Right atrium auricular region (tissue), 2 donors: Measurements from ENCODE around the gene ATP13A5. TPM values are rescaled to one million over a fixed set of nuclear protein-coding genes. Genes with fewer than 3 reads are reported as not detected.

Experiments
- DNase-seq: peaks from one replicate; pipeline ENCODE4 v3.0.0-alpha.2; 2019; ENCODE audit warnings: low spot score
- H3K27ac ChIP-seq, 2 donors: fragments of 200-600 bp; sonication (generic); 1 replicate in 1 of 2; 2 replicates in 1 of 2; pipeline ENCODE4 v1.5.1; 2016 to 2019
- H3K27me3 ChIP-seq, 2 donors: fragments of 200-600 bp; sonication (generic); one replicate each; pipeline versions ENCODE4 v1.5.1 to v1.6.0; 2017 to 2019
- H3K36me3 ChIP-seq: fragments of 200-600 bp; sonication (generic); one replicate; pipeline ENCODE4 v1.5.1; 2016
- H3K4me1 ChIP-seq, 2 donors: fragments of 200-600 bp; sonication (generic); one replicate each; pipeline versions ENCODE4 v1.5.1 to v1.6.0; 2017 to 2019
- H3K4me3 ChIP-seq, 2 donors: fragments of 200-600 bp; sonication (generic); 1 replicate in 1 of 2; 2 replicates in 1 of 2; pipeline ENCODE4 v1.5.1; 2017 to 2019; ENCODE audit warnings: mild to moderate bottlenecking in 1 of 2, moderate library complexity in 1 of 2
- H3K9me3 ChIP-seq, 2 donors: fragments of 200-600 bp; sonication (generic); one replicate each; pipeline ENCODE4 v1.5.1; 2019
- total RNA-seq, 2 donors: library from RNA; depleted of rRNA; stranded (reverse); fragments of >200 nt; gene quantifications; one replicate each; pipeline ENCODE4 v1.1.0, GENCODE V29; 2016
- TF ChIP-seq, protein P1 (sequence below), 2 donors: fragments of 200-600 bp; sonication (generic); IDR thresholded peaks; one replicate each; pipeline ENCODE4 v1.5.1; 2019; ENCODE audit warnings: antibody characterized with exemption in 2 of 2

The ATP13A5 gene
- total RNA-seq, 2 donors from 2014 or later = not detected

DNA sequence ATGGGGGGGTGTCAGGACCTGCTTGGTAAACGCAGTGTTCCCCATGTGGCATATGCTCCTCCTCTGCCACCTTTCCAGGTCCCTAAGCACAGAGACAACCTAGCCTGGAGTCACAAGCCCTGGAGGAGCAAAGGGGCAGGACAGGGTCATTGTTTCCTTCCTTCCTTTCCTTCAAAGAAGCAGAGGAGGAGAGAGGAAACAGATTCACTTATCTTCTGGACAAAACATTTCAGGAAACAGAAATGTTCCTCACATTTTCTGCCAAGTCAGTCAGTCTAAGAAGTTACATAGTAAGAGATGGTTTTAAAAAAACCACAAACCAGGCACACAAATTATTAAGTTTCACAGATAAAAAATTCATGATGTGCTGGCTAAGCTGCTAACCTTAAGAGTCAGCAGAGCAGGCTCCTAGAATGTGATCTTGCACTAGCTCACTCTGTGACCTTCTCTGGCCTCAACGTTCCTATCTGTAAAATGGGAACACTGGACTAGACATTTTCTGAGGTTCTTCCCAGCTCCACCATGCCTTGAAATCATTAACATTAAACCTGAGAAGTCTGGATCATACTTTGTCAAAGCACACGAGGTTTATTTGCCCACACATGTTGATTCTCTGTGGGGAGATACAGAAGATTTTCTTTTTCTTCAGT is 47.9 kb downstream of the ATP13A5 start:
- TF ChIP-seq, protein P1, sequence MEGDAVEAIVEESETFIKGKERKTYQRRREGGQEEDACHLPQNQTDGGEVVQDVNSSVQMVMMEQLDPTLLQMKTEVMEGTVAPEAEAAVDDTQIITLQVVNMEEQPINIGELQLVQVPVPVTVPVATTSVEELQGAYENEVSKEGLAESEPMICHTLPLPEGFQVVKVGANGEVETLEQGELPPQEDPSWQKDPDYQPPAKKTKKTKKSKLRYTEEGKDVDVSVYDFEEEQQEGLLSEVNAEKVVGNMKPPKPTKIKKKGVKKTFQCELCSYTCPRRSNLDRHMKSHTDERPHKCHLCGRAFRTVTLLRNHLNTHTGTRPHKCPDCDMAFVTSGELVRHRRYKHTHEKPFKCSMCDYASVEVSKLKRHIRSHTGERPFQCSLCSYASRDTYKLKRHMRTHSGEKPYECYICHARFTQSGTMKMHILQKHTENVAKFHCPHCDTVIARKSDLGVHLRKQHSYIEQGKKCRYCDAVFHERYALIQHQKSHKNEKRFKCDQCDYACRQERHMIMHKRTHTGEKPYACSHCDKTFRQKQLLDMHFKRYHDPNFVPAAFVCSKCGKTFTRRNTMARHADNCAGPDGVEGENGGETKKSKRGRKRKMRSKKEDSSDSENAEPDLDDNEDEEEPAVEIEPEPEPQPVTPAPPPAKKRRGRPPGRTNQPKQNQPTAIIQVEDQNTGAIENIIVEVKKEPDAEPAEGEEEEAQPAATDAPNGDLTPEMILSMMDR (IDR thresholded peaks at IDR 0.05) = no peak
- Histone ChIP-seq H3K4me3 (no peak overlapping the region), H3K36me3 (no peaks in the 10 kb centered on the region), H3K27me3 (no peaks in the 10 kb centered on the region), H3K9me3 (no peaks in the 10 kb centered on the region), H3K4me1 (no peaks in the 10 kb centered on the region), H3K27ac (no peak overlapping the region)
- DNase-seq = no peak

DNA sequence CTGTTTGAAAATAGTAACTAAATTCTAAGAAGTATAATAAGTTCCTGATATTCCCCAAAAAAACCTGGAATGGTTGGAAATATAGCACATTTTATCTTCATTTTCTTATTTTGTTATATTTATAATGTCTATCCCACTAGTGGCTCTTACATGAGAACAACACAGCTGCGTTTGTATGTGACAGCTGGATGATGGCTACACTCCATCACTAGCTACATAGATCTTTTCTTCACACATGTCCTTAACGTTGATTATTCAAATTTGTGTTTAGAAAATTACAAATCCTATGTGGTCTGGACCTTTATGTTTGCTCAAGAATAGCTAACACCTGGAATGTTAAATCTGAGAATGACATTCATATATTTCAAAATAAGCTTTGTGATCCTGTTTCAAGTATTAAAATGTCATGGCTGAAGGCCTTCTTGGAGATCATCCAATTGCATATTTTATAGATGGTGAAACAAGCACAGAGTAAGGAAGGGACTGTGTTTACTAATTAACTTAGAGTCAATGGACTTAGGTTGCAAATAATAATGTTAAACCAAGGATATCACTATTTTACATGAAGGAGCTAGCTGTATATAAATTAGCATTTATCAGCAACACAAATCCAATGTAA is 60.8 kb downstream of the ATP13A5 start:
- Histone ChIP-seq H3K27ac (no peak overlapping the region), H3K9me3 (no peaks in the 10 kb centered on the region), H3K4me3 (no peak overlapping the region), H3K36me3 (no peaks in the 10 kb centered on the region), H3K4me1 (peaks cover 0 to 2% of the 10 kb centered on the region in 2 donors), H3K27me3 (no peaks in the 10 kb centered on the region)
- TF ChIP-seq, protein P1 (IDR thresholded peaks at IDR 0.05) = no peak
- no peak for DNase-seq

DNA sequence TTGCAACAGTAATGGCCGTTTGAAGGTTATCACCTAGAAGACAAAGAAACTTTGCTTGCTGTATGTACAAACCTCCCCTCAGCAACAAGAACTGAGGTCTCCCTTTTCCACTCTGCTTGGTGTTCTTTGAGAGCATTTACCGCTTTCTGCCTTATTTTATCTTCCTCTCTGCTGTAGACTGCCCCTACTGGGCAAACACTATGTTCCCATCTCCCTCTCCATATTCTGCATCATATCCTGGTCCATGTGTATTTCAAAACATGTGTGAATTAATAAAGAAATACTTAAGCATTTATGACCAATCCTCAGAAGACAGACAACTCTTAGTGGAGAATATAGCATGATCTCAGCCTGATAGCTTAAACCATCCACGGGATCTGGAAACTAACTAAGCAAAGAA is 64.4 kb downstream of the ATP13A5 start:
- Histone ChIP-seq H3K4me3 (no peak overlapping the region), H3K9me3 (no peaks in the 10 kb centered on the region), H3K27me3 (no peaks in the 10 kb centered on the region), H3K4me1 (peaks cover 0 to 25% of the 10 kb centered on the region in 2 donors), H3K36me3 (no peaks in the 10 kb centered on the region), H3K27ac (no peak overlapping the region)
- TF ChIP-seq, protein P1 (IDR thresholded peaks at IDR 0.05) = no peak
- no peak for DNase-seq

DNA sequence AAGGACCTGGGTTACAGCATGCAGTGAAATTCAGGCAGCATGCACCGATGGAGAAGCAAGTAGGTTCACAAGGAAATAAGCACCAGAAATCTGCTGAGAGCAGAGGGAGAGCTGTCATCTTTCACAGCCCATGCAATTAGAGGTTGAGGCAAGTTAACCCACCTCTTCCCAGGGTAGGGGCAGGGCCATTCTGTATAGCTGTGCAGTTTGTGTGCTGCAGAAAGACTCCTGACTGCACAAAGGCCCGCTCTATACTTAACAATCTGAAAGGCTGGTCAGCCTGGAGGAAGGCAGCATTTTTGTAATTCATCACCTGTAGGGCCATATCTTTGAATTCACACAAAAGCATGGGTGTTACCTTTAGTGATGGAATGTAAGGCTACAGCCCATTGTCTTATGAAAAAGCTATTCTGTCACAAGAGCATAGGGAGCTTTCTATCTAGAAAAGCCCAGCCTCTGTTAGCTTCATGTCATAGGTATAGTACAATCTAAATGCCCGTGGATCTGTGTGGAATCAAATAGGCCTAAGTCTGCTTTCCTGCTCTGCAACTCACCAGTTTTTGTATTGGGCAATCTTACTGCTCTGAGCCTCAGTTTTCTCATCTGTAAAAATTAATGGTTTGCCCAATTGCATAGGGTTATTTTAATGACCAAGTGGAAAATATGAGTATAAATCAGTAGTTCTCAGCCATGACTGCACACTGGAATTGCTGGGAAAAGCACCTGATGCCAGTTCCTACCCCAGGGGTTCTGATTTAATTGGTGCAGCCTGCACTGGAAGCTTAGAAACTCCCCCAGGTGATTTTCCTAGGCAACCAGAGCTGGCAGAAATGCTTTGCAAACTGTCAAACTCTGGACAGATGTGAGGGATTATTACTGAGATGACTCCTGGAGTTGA is 65.2 kb downstream of the ATP13A5 start:
- H3K4me3 ChIP-seq = no peak overlapping the region
- H3K27ac ChIP-seq = no peak overlapping the region
- H3K27me3 ChIP-seq = no peaks in the 10 kb centered on the region
- H3K9me3 ChIP-seq = no peaks in the 10 kb centered on the region
- TF ChIP-seq, protein P1 (IDR thresholded peaks at IDR 0.05) = no peak
- peaks cover 0 to 25% of the 10 kb centered on the region in 2 donors for H3K4me1 ChIP-seq
- H3K36me3 ChIP-seq = no peaks in the 10 kb centered on the region
- no peak for DNase-seq

DNA sequence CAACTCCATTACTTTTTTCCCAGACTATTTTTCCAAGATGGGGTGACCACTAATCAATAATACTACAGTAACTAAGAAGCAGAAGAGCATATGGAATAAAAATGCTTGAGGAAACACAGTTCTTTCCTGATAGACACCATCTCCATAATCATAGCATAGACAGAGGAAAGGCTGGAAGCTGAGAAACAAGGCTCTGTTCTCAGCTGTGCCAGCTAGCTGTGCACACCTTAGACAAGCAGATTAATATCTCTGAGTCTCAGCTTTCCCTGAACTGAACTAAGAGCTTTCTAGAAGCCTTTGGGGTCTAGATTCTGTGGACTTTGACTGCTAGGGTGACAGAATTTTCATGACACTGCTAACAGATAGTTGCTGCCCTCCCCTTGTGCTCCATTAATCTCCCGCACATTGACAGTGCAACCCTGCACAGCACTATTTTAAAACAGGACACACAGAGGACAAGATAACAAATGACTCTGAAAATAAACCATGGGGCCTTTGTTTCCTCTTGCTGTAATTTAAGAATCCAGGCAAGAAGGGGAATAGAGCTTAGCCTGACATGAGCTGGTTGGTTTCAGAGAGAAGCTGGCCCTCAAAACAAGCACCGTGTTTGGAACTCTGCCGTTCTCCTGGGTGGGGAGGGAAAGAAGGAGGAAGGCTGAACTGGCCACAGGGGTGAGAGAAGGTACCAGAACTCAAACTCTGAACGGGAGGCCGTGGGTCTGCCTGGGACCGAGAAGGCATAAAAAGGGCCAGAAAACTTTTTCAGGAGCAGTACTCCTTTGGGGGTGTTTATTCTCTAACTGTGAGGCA is 67.4 kb downstream of the ATP13A5 start:
- TF ChIP-seq, protein P1 (IDR thresholded peaks at IDR 0.05) = no peak
- H3K4me3 ChIP-seq = no peak overlapping the region
- no peaks in the 10 kb centered on the region for H3K27me3 ChIP-seq
- no peaks in the 10 kb centered on the region for H3K36me3 ChIP-seq
- DNase-seq = no peak
- peak overlapping the region; percentile 82 to 87 for H3K27ac ChIP-seq
- H3K4me1 ChIP-seq = peaks cover 0 to 25% of the 10 kb centered on the region in 2 donors
- no peaks in the 10 kb centered on the region for H3K9me3 ChIP-seq
